ENCODE measurements around the gene PKN2.

DNA sequence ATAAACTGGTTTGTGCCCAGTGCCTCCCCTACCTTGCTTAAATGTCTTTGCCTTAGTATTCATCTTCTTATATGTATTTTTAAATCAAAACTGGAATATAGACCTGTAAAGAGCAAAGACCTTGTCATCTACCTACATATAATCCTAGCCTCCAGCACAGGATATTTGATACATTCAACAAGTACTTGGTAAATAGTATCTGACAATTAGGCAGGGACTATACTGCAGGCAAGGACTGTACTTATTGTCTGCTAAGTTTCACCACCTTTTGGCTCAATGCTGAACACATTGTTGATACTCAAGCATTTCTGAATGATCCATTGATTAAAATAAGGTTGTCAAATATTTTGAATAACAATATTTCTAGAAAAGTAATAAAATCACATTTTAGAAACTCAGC is 96.4 kb downstream of the PKN2 start:
- TF ChIP-seq, protein P1, sequence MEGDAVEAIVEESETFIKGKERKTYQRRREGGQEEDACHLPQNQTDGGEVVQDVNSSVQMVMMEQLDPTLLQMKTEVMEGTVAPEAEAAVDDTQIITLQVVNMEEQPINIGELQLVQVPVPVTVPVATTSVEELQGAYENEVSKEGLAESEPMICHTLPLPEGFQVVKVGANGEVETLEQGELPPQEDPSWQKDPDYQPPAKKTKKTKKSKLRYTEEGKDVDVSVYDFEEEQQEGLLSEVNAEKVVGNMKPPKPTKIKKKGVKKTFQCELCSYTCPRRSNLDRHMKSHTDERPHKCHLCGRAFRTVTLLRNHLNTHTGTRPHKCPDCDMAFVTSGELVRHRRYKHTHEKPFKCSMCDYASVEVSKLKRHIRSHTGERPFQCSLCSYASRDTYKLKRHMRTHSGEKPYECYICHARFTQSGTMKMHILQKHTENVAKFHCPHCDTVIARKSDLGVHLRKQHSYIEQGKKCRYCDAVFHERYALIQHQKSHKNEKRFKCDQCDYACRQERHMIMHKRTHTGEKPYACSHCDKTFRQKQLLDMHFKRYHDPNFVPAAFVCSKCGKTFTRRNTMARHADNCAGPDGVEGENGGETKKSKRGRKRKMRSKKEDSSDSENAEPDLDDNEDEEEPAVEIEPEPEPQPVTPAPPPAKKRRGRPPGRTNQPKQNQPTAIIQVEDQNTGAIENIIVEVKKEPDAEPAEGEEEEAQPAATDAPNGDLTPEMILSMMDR (IDR thresholded peaks at IDR 0.05) = no peak
- TF ChIP-seq POLR2A (IDR thresholded peaks at IDR 0.05) = no peak

Data from right lobe of liver (tissue), 4 donors.